Natural killer cell (primary cell): Measurements from ENCODE around the gene ARF1. TPM values are rescaled to one million over a fixed set of nuclear protein-coding genes. Genes with fewer than 3 reads are reported as not detected.

Experiments
- ATAC-seq, 3 donors: fragments of 150-1000 bp in 2 of 3; fragments of 200-7000 bp in 1 of 3; cut with Tn5 transposase; 1 replicate in 1 of 3; 2 replicates in 2 of 3; pipeline ENCODE4 v1.10.0; 2021; ENCODE audit warnings: mild to moderate bottlenecking in 2 of 3, moderate library complexity in 2 of 3
- DNase-seq, 2 donors: peaks; one replicate each; pipeline versions ENCODE4 v3.0.0 to v3.0.0-alpha.2; 2013 to 2021; ENCODE audit warnings: mixed read lengths in 1 of 2
- H3K27ac ChIP-seq: one replicate; pipeline ENCODE4 v1.5.1; 2013; ENCODE audit warnings: mild to moderate bottlenecking, low read length
- H3K27me3 ChIP-seq: one replicate; pipeline ENCODE4 v1.6.1; 2013; ENCODE audit warnings: low read length; ENCODE audit not compliant: control insufficient read depth, insufficient read depth
- H3K36me3 ChIP-seq: one replicate; pipeline ENCODE4 v1.6.1; 2013; ENCODE audit warnings: low read length; ENCODE audit not compliant: control insufficient read depth, insufficient read depth
- H3K4me1 ChIP-seq: one replicate; pipeline ENCODE4 v1.6.1; 2013; ENCODE audit warnings: low read length; ENCODE audit not compliant: control insufficient read depth, insufficient read depth
- H3K4me3 ChIP-seq: one replicate; pipeline ENCODE4 v1.5.1; 2013; ENCODE audit warnings: low read length
- H3K9me3 ChIP-seq: one replicate; pipeline ENCODE4 v1.6.1; 2013; ENCODE audit warnings: low read length; ENCODE audit not compliant: control insufficient read depth, insufficient read depth
- H3K27ac Mint-ChIP-seq, 2 donors: one replicate each; pipeline ENCODE4 v1.8.0; 2022; ENCODE audit warnings: mild to moderate bottlenecking in 2 of 2, mixed read lengths in 2 of 2, moderate library complexity in 1 of 2
- H3K27me3 Mint-ChIP-seq, 2 donors: one replicate each; pipeline ENCODE4 v1.8.0; 2022; ENCODE audit warnings: low read depth in 2 of 2, mixed read lengths in 2 of 2
- H3K36me3 Mint-ChIP-seq: one replicate; pipeline ENCODE4 v1.8.0; 2022; ENCODE audit warnings: mixed read lengths
- H3K4me1 Mint-ChIP-seq, 2 donors: one replicate each; pipeline ENCODE4 v1.8.0; 2022; ENCODE audit warnings: mixed read lengths in 2 of 2
- H3K4me3 Mint-ChIP-seq: one replicate; pipeline ENCODE4 v1.8.0; 2022; ENCODE audit warnings: mild to moderate bottlenecking, moderate library complexity, mixed read lengths
- H3K9me3 Mint-ChIP-seq, 2 donors: one replicate each; pipeline ENCODE4 v1.8.0; 2022; ENCODE audit warnings: mixed read lengths in 2 of 2
- WGBS: methylation state at CpG from one replicate; pipeline ENCODE4 v1.1.7; 2013; ENCODE audit warnings: missing lambda C conversion rate; ENCODE audit not compliant: insufficient coverage; 5-methylcytosine and 5-hydroxymethylcytosine counted together
- intact Hi-C: fragments of 100-400 bp; cut with micrococcal nuclease; formaldehyde crosslinking; loops from one replicate; pipeline ENCODE4 v1.14.2; 2022
- total RNA-seq, 4 donors: library from RNA; stranded (reverse); fragments of 120-200 nt in 1 of 4; gene quantifications; one replicate each; pipeline versions ENCODE4 v1.2.3 to v1.2.4, GENCODE V29; 2013 to 2022
- TF ChIP-seq, protein P1 (sequence below): fragments of 200-600 bp; IDR thresholded peaks from one replicate; pipeline ENCODE4 v1.8.0; 2022; ENCODE audit warnings: antibody characterized with exemption

Gene ARF1
- total RNA-seq, 3 donors from 2014 or later (not counting 1 experiment from before 2014, with no cell fraction given), result 368 to 427 (median 424) TPM

DNA sequence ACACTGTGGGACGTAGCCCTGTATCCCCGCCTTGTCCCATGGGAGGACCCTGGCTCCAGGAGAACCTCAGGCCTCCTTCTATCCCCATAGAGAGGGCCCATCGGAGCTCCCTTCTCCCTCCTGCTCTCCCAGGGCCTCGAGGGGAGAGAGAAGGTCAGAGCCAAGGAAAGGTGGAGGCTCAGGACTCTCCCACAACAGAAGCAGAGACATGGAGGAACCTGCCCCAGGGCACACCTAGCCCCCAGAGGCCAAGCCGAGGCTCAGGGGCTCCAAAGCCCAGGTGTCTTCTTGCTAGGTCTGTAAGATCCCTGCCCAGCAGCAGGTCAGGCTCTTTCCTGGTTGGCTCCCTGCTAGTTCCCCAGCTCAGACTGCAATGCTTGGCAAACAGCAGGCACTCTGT is 34.4 kb upstream of the ARF1 start:
- WGBS, result 82% methylated on average over 5 of the region's 5 CpGs
- H3K9me3 ChIP-seq, result no peaks in the 10 kb centered on the region
- H3K27me3 Mint-ChIP-seq, result peaks cover 11 to 13% of the 10 kb centered on the region in 2 donors
- intact Hi-C loops, result no loop called here
- H3K36me3 ChIP-seq, result no peaks in the 10 kb centered on the region
- H3K4me3 Mint-ChIP-seq, result no peak overlapping the region
- DNase-seq (no peak), ATAC-seq (no peak)
- no peak overlapping the region for H3K27ac Mint-ChIP-seq
- no peaks in the 10 kb centered on the region for H3K4me1 ChIP-seq
- H3K27ac ChIP-seq, result no peak overlapping the region
- no peaks in the 10 kb centered on the region for H3K9me3 Mint-ChIP-seq
- no peak overlapping the region for H3K4me3 ChIP-seq
- no peaks in the 10 kb centered on the region for H3K4me1 Mint-ChIP-seq
- H3K27me3 ChIP-seq, result no peaks in the 10 kb centered on the region
- TF ChIP-seq, protein P1, sequence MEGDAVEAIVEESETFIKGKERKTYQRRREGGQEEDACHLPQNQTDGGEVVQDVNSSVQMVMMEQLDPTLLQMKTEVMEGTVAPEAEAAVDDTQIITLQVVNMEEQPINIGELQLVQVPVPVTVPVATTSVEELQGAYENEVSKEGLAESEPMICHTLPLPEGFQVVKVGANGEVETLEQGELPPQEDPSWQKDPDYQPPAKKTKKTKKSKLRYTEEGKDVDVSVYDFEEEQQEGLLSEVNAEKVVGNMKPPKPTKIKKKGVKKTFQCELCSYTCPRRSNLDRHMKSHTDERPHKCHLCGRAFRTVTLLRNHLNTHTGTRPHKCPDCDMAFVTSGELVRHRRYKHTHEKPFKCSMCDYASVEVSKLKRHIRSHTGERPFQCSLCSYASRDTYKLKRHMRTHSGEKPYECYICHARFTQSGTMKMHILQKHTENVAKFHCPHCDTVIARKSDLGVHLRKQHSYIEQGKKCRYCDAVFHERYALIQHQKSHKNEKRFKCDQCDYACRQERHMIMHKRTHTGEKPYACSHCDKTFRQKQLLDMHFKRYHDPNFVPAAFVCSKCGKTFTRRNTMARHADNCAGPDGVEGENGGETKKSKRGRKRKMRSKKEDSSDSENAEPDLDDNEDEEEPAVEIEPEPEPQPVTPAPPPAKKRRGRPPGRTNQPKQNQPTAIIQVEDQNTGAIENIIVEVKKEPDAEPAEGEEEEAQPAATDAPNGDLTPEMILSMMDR, result no peak
- no peaks in the 10 kb centered on the region for H3K36me3 Mint-ChIP-seq

DNA sequence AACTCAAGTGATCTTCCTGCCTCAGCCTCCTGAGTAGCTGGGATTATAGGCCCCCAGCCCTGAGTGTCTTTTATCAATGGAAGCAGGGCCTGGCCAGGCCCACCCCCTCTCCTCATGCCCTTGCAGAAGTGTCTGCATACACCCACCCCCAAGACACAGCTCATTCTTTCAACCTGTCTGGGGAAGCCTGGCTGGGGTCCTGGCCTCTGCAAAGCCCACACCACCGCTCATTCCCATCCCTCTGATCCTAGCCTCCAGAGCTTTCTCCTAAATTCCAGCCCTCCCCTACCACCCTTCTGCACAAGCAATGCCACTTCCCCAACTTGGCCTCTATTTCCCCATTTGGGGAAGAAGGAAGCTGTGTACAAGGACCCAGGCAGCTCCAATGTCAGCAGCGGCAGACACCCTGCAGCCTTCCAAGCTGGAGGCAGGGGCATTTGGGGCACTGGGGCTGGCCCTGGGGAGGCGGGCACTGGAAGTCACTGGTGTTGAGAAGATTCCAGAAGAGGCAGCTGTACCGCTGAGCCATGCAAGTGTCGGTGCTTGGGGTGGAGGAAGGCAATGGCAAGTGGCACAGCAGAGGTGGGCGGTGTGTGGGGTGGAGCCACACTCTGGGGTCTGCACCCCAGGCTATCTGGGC is 33.7 kb upstream of the ARF1 start:
- DNase-seq, result no peak
- ATAC-seq, result no peak
- Mint-ChIP-seq H3K4me3 (no peak overlapping the region), H3K27ac (no peak overlapping the region), H3K27me3 (peaks cover 17% of the 10 kb centered on the region in 2 donors), H3K36me3 (no peaks in the 10 kb centered on the region), H3K9me3 (no peaks in the 10 kb centered on the region), H3K4me1 (no peaks in the 10 kb centered on the region)
- WGBS, result 84% methylated on average over 6 of the region's 6 CpGs
- no peak overlapping the region for H3K4me3 ChIP-seq
- TF ChIP-seq, protein P1, result no peak
- H3K36me3 ChIP-seq, result no peaks in the 10 kb centered on the region
- H3K9me3 ChIP-seq, result no peaks in the 10 kb centered on the region
- H3K4me1 ChIP-seq, result no peaks in the 10 kb centered on the region
- no peak overlapping the region for H3K27ac ChIP-seq
- intact Hi-C loops, result no loop called here
- H3K27me3 ChIP-seq, result no peaks in the 10 kb centered on the region

DNA sequence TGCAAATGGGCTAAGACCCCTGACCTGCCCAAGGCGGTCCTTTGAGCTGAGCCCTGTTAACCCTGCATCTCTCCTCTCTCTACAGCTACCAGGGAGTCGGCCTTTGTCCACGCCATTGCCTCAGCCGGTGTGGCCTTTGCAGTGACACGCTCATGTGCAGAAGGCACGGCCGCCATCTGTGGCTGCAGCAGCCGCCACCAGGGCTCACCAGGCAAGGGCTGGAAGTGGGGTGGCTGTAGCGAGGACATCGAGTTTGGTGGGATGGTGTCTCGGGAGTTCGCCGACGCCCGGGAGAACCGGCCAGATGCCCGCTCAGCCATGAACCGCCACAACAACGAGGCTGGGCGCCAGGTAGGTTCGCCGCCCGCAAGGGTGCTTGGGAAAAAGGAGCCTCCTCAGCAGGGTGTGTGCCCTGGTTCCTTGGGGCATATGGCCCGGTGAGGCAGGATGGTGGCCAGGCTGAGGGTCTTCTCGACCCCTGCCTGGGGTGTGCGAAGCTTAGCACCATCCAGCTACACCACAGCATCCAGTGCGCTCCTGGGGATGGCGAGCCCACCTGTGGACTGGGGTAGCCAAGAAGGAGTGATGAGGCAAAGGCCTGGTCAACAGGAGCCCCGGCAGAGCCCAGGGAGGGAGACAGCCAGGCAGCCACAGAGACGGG is 31.8 kb upstream of the ARF1 start:
- H3K27me3 Mint-ChIP-seq, result peaks cover 17 to 20% of the 10 kb centered on the region in 2 donors

More for the DNA sequence above, 31.8 kb upstream of the ARF1 start:
- TF ChIP-seq, protein P1, result no peak
- Histone ChIP-seq H3K9me3 (no peaks in the 10 kb centered on the region), H3K4me1 (no peaks in the 10 kb centered on the region), H3K36me3 (no peaks in the 10 kb centered on the region), H3K27me3 (no peaks in the 10 kb centered on the region), H3K4me3 (no peak overlapping the region), H3K27ac (no peak overlapping the region)
- Mint-ChIP-seq H3K27ac (no peak overlapping the region), H3K9me3 (no peaks in the 10 kb centered on the region), H3K4me1 (no peaks in the 10 kb centered on the region), H3K36me3 (no peaks in the 10 kb centered on the region), H3K4me3 (no peak overlapping the region)
- intact Hi-C loops, result no loop called here
- WGBS, result 93% methylated on average over 30 of the region's 30 CpGs
- ATAC-seq (no peak), DNase-seq (no peak)
